ENCODE results near the gene SRGAP2B. TPM values are rescaled to one million over a fixed set of nuclear protein-coding genes. Genes with fewer than 3 reads are reported as not detected.
"Not testable (repeated sequence)": the region's sequence is repeated elsewhere in the genome, so short reads cannot be mapped to it uniquely, and the experiment has no call there.

SRGAP2B gene
- total and polyA plus RNA-seq, 2 of the 8 experiments (the other 6 are each of a cell fraction or from before 2014, with no cell fraction given), result 4.9 to 39.5 TPM

GRCh38 chr1:145066486-145066885, 28.6 kb downstream of the SRGAP2B start:
- CTCF ChIA-PET (ENCODE audit: partially characterized antibody); H4K5ac ChIP-seq (ENCODE audit: insufficient read length, low read depth, low read length); H2AFZ ChIP-seq (ENCODE audit: low read length); H3K9ac ChIP-seq (replicated peaks in 1 of 4; ENCODE audit: extremely low read depth in 1 of 4, low read depth in 3 of 4, low read length in 3 of 4); H3K4me1 ChIP-seq (replicated peaks in 1 of 4; ENCODE audit: control insufficient read depth in 3 of 4, insufficient read depth in 4 of 4, low read length in 3 of 4); H2BK15ac ChIP-seq (ENCODE audit: low read length); H3K23ac ChIP-seq (ENCODE audit: insufficient read length); H2BK12ac ChIP-seq (ENCODE audit: low read depth, low read length); H3K9me3 ChIP-seq (ENCODE audit: insufficient read depth in 2 of 2, low read depth in 1 of 2, low read length in 1 of 2); H3K27me3 ChIP-seq (replicated peaks in 1 of 4; ENCODE audit: control insufficient read depth in 3 of 4, extremely low read depth in 1 of 4, insufficient read depth in 3 of 4, low read length in 3 of 4); H3K14ac ChIP-seq (ENCODE audit: insufficient read length); H2AK5ac ChIP-seq (ENCODE audit: low read depth, low read length); H2BK20ac ChIP-seq (ENCODE audit: low read length); H3K23me2 ChIP-seq (ENCODE audit: low read depth, low read length); H3K18ac ChIP-seq (ENCODE audit: extremely low read depth, low read length); H2BK5ac ChIP-seq (ENCODE audit: low read depth, low read length); H3K79me2 ChIP-seq (ENCODE audit: control insufficient read depth in 1 of 2, insufficient read depth in 2 of 2, low read length in 2 of 2); DNase-seq (ENCODE audit: low read depth in 1 of 2, low spot score in 2 of 2); H4K20me1 ChIP-seq (replicated peaks in 1 of 2; ENCODE audit: control insufficient read depth in 1 of 2, insufficient read depth in 2 of 2, low read length in 2 of 2); H3K4ac ChIP-seq (replicated peaks; ENCODE audit: insufficient read length, low read depth, low read length); FAIRE-seq; POLR2A ChIA-PET (ENCODE audit: partially characterized antibody); H3K56ac ChIP-seq (replicated peaks; ENCODE audit: insufficient read length, low read depth, low read length); H3K27ac ChIP-seq (ENCODE audit: low read depth, low read length); H4K8ac ChIP-seq (ENCODE audit: extremely low read depth, insufficient read depth, low read length); H3K4me2 ChIP-seq (ENCODE audit: insufficient read depth in 1 of 2, low read depth in 2 of 2, low read length in 2 of 2); H4K91ac ChIP-seq (replicated peaks; ENCODE audit: insufficient read length, low read length); H3K4me3 ChIP-seq (ENCODE audit: extremely low read depth in 1 of 4, insufficient read depth in 2 of 4, low read depth in 3 of 4, low read length in 4 of 4); H2BK120ac ChIP-seq (replicated peaks; ENCODE audit: low read depth, low read length); H3K79me1 ChIP-seq (ENCODE audit: low read depth, low read length); H3K36me3 ChIP-seq (ENCODE audit: control insufficient read depth in 2 of 4, insufficient read depth in 4 of 4, low read length in 3 of 4): not testable (repeated sequence)
- no CpG with 5 or more reads among the region's 10 CpGs for WGBS, 2 experiments (ENCODE audit: extremely low coverage in 1 of 2, insufficient coverage in 1 of 2, insufficient read length in 1 of 2, insufficient replicate concordance in 2 of 2, low coverage in 1 of 2, low lambda C conversion rate in 2 of 2, missing lambda C conversion rate in 1 of 2)

GRCh38 chr1:145065194-145065826, 29.8 kb downstream of the SRGAP2B start:
- not testable (repeated sequence) for H2BK20ac ChIP-seq (ENCODE audit: low read length)

More at GRCh38 chr1:145065194-145065826, 29.8 kb downstream of the SRGAP2B start:
- POLR2A ChIA-PET (ENCODE audit: partially characterized antibody); H2BK15ac ChIP-seq (ENCODE audit: low read length); FAIRE-seq; H3K4me1 ChIP-seq (replicated peaks in 1 of 4; ENCODE audit: control insufficient read depth in 3 of 4, insufficient read depth in 4 of 4, low read length in 3 of 4); DNase-seq (ENCODE audit: low read depth in 1 of 2, low spot score in 2 of 2); H3K14ac ChIP-seq (ENCODE audit: insufficient read length); H2AK5ac ChIP-seq (ENCODE audit: low read depth, low read length); H4K20me1 ChIP-seq (replicated peaks in 1 of 2; ENCODE audit: control insufficient read depth in 1 of 2, insufficient read depth in 2 of 2, low read length in 2 of 2); H2BK120ac ChIP-seq (replicated peaks; ENCODE audit: low read depth, low read length); H3K4ac ChIP-seq (replicated peaks; ENCODE audit: insufficient read length, low read depth, low read length); H3K56ac ChIP-seq (replicated peaks; ENCODE audit: insufficient read length, low read depth, low read length); H3K23ac ChIP-seq (ENCODE audit: insufficient read length); H2AFZ ChIP-seq (ENCODE audit: low read length); H3K36me3 ChIP-seq (ENCODE audit: control insufficient read depth in 2 of 4, insufficient read depth in 4 of 4, low read length in 3 of 4); H3K4me3 ChIP-seq (ENCODE audit: extremely low read depth in 1 of 4, insufficient read depth in 2 of 4, low read depth in 3 of 4, low read length in 4 of 4); H4K91ac ChIP-seq (replicated peaks; ENCODE audit: insufficient read length, low read length); CTCF ChIA-PET (ENCODE audit: partially characterized antibody); H4K5ac ChIP-seq (ENCODE audit: insufficient read length, low read depth, low read length); H3K23me2 ChIP-seq (ENCODE audit: low read depth, low read length); H4K8ac ChIP-seq (ENCODE audit: extremely low read depth, insufficient read depth, low read length); H3K9me3 ChIP-seq (ENCODE audit: insufficient read depth in 2 of 2, low read depth in 1 of 2, low read length in 1 of 2); H2BK12ac ChIP-seq (ENCODE audit: low read depth, low read length); H3K79me2 ChIP-seq (ENCODE audit: control insufficient read depth in 1 of 2, insufficient read depth in 2 of 2, low read length in 2 of 2); H3K18ac ChIP-seq (ENCODE audit: extremely low read depth, low read length); H3K27me3 ChIP-seq (replicated peaks in 1 of 4; ENCODE audit: control insufficient read depth in 3 of 4, extremely low read depth in 1 of 4, insufficient read depth in 3 of 4, low read length in 3 of 4); H3K9ac ChIP-seq (replicated peaks in 1 of 4; ENCODE audit: extremely low read depth in 1 of 4, low read depth in 3 of 4, low read length in 3 of 4); H3K4me2 ChIP-seq (ENCODE audit: insufficient read depth in 1 of 2, low read depth in 2 of 2, low read length in 2 of 2); H2BK5ac ChIP-seq (ENCODE audit: low read depth, low read length); H3K27ac ChIP-seq (ENCODE audit: low read depth, low read length); H3K79me1 ChIP-seq (ENCODE audit: low read depth, low read length): not testable (repeated sequence)
- no CpG with 5 or more reads among the region's 5 CpGs for WGBS, 2 experiments (ENCODE audit: extremely low coverage in 1 of 2, insufficient coverage in 1 of 2, insufficient read length in 1 of 2, insufficient replicate concordance in 2 of 2, low coverage in 1 of 2, low lambda C conversion rate in 2 of 2, missing lambda C conversion rate in 1 of 2)
